Right cardiac atrium (tissue), 5 donors: Measurements from ENCODE around the gene LMF1. TPM values are rescaled to one million over a fixed set of nuclear protein-coding genes. Genes with fewer than 3 reads are reported as not detected.

Source experiments
- ATAC-seq, 2 donors: fragments of 200-7000 bp; cut with Tn5 transposase; one replicate each; pipeline versions ENCODE4 v1.8.0 to v1.9.1; 2020; ENCODE audit warnings: moderate library complexity in 2 of 2, mild to moderate bottlenecking in 1 of 2
- DNase-seq, 3 donors: peaks; one replicate each; pipeline ENCODE4 v3.0.0-alpha.2; 2020
- H3K27ac ChIP-seq: one replicate; pipeline ENCODE4 v1.5.1; 2013; ENCODE audit warnings: mild to moderate bottlenecking, low read length, control low read depth, moderate library complexity
- H3K27me3 ChIP-seq: one replicate; pipeline ENCODE4 v1.6.1; 2013; ENCODE audit not compliant: control insufficient read depth, insufficient read depth
- H3K4me1 ChIP-seq: one replicate; pipeline ENCODE4 v1.6.1; 2013; ENCODE audit warnings: low read length; ENCODE audit not compliant: control insufficient read depth, insufficient read depth
- H3K4me3 ChIP-seq: one replicate; pipeline ENCODE4 v1.5.1; 2013; ENCODE audit warnings: low read length, control low read depth
- H3K9me3 ChIP-seq: one replicate; pipeline ENCODE4 v1.6.1; 2013; ENCODE audit warnings: low read length; ENCODE audit not compliant: control insufficient read depth
- WGBS: extraction: QIAGEN DNeasy Blood & Tissue Kit; methylation state at CpG from one replicate; pipeline ENCODE4 v1.1.7; 2013; 5-methylcytosine and 5-hydroxymethylcytosine counted together
- intact Hi-C, 4 donors: fragments of 100-400 bp; cut with DNase I; formaldehyde crosslinking; loops; one replicate each; pipeline versions ENCODE4 v1.11.0 to v1.14.0; 2022 to 2023
- polyA plus RNA-seq: library from polyadenylated mRNA; stranded (reverse); fragments of 200-250 nt; gene quantifications from one replicate; pipeline ENCODE4 v1.2.3, GENCODE V29; 2013
- total RNA-seq, 4 donors: library from RNA; stranded (reverse); fragmentation: NEBNext Ultra II Directional; extraction: Animal tissue kit (Norgen Biotek cat#: 25700); gene quantifications; one replicate each; pipeline ENCODE4 v1.2.1, GENCODE V29; 2021
- donor health status: healthy with polysubstance abuse.
- donor health status: DM: no; HTN: yes; CAD: no.
- donor health status: DM: no; HTN: no; CAD: no.
- donor health status: DM: no; HTN: yes; CAD: no; lungs with severe emphysema.
- donor health status: DM: yes; HTN: yes; CAD: no.

The LMF1 gene
- total and polyA plus RNA-seq, 5 donors: 7.8 to 13.3 (median 10.8) TPM

DNA sequence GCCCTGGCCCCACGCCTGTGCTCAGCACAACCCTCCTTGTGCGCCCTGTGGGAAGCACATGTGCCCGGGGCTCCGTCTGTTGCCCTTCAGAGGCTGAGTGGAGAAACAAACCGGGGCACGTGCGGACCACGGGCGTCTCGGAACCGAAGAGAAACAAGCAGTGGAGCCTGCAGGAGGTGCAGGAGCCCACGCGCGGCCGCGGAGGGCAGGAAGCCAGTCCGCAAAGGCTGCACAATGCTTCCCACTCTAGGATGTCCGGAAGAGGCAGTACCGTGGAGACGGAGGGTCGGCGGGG is 94.8 kb downstream of the LMF1 start:
- no peaks in the 10 kb centered on the region for H3K9me3 ChIP-seq
- no peaks in the 10 kb centered on the region for H3K4me1 ChIP-seq
- intact Hi-C loops: no loop called here
- H3K27ac ChIP-seq: no peak overlapping the region
- WGBS: 92% methylated on average over 22 of the region's 22 CpGs
- peak in 2 of 3 donors; percentile 3 to 43 for DNase-seq
- no peaks in the 10 kb centered on the region for H3K27me3 ChIP-seq
- no peak overlapping the region for H3K4me3 ChIP-seq
- no peak for ATAC-seq

DNA sequence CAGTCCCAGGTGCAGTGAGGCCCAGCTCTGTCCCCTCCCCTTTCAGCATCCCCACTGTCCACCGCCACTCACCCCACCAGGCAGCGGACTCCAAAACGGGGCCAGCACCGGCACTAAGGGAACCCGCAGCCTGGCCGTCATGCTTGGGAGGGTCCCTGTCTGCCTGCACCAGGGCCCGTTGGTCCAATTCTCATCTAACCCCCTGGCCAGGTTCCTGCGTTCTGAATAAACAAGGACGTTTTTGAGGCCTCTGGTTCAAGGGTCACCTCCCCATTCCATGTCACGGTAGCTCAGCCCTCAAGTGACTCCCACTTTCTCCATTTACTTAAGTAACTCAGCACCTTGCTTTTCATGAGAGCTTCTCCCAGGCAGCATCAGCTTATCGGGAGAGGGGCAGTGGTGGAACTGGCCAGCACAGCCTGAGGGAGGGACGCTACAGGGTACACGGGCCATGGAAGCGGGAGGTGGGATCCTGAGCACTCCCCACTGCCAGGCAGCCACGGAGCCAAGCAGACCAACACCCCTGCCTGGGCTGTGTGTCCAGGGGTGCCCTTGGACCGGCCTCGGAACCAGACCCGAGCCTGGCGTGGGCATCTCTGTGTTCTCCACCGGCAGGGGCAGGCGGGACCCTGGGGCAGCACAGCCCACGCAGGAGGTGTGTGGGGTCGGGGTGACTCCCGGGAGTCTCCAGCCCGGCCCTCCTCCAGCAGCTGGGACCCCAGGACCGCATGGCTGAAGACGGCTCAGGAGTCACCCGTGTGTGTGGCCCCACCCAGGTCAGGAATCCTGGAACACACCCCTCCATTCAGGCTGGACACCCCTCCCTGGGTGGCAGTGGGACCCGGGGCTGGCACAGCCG is 95.4 kb downstream of the LMF1 start:
- H3K4me3 ChIP-seq: no peak overlapping the region
- no peaks in the 10 kb centered on the region for H3K4me1 ChIP-seq
- no peak overlapping the region for H3K27ac ChIP-seq
- no peaks in the 10 kb centered on the region for H3K27me3 ChIP-seq
- ATAC-seq: peak in 1 of 2 donors; percentile 4
- intact Hi-C loops: no loop called here
- WGBS: 92% methylated on average over 30 of the region's 30 CpGs
- peak; percentile 5 to 56 (median 53) for DNase-seq
- no peaks in the 10 kb centered on the region for H3K9me3 ChIP-seq

DNA sequence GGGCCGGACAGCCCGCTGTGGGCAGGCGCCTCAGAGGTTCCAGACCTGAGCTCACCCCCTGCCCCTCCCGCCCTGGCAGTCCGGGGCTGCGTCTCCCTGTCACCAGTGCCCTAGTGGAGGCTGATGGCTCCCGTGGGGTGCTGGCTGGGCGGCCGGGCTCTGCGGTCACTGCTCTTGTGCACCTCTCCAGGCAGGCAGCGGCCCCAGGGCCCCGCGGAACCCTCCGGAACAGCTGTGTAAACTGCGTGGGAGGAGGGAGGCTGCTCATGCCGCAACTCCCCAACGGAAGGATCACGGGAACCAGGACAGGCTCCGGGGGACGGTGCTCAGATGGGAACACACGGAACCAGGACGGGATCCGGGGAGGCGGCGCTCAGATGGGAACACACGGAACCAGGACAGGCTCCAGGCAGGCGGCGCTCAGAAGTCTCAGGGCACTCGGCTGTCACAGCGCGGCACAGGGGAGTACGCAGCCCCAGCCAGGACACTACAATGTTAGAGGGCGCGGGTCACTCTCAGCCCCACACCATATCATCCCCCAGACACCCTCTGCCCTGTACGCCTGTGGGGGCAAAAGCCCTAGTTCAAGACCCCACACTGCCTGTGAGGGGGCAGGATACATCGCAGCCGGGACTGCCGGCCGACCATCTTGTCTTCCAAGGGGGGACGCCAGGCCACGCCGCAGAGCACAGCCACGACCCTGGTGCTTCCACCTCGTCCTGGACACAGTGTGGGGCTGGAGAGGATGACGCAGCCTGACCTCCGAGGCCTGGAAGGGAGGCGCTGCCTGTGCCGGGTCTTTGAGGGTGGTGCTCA is 96.2 kb downstream of the LMF1 start:
- Histone ChIP-seq H3K27ac (no peak overlapping the region), H3K4me3 (no peak overlapping the region), H3K9me3 (no peaks in the 10 kb centered on the region), H3K27me3 (no peaks in the 10 kb centered on the region), H3K4me1 (no peaks in the 10 kb centered on the region)
- 92% methylated on average over 48 of the region's 48 CpGs for WGBS
- intact Hi-C loops: no loop called here
- peak; percentile 10 to 50 (median 47) for DNase-seq
- ATAC-seq: no peak

DNA sequence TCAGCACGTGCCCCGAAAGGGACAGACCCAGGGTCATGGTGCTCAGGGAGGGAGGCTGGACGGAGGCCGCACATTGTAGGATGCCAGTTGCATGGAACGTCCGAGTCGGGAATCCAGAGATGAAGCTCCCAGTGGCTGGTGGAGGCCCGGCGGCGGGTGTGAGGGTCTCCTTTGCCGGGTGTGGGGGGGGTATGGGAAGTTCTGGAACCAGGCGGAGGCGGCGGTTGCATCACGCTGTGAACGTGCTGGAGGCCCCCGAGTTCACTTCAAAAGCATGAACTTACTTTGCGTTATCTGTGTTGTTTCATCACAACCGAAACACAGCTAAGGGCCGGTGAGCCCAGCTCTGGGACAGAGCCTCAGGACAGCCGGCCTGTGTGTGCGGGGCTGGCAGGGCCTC is 96.9 kb downstream of the LMF1 start:
- no peaks in the 10 kb centered on the region for H3K4me1 ChIP-seq
- no peaks in the 10 kb centered on the region for H3K9me3 ChIP-seq
- no peaks in the 10 kb centered on the region for H3K27me3 ChIP-seq
- no peak for ATAC-seq
- H3K4me3 ChIP-seq: no peak overlapping the region
- intact Hi-C loops: no loop called here
- 93% methylated on average over 22 of the region's 22 CpGs for WGBS
- DNase-seq: peak; percentile 5 to 53 (median 48)
- no peak overlapping the region for H3K27ac ChIP-seq

DNA sequence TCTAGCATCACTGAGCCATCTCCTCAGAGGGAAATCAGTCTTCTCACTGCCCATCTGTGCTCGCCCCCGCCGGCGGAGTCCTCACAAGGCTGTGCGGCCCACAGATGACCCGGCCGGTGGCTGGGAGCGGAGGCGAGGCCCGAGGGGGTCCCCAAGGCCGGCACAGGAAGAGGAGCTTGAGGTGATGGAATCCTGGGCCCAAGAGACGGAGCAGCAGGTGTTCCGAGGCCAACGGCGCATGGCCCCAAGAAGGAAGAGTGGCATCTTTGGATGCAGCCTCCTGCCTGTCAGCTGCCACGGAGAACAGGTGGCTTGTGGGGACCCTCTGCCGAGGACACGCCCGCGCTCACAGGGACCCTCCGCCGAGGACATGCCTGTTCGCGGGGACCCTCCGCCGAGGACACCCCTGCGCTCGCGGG is 97.5 kb downstream of the LMF1 start:
- WGBS: 95% methylated on average over 29 of the region's 29 CpGs
- intact Hi-C loops: no loop called here
- H3K27me3 ChIP-seq: no peaks in the 10 kb centered on the region

DNA sequence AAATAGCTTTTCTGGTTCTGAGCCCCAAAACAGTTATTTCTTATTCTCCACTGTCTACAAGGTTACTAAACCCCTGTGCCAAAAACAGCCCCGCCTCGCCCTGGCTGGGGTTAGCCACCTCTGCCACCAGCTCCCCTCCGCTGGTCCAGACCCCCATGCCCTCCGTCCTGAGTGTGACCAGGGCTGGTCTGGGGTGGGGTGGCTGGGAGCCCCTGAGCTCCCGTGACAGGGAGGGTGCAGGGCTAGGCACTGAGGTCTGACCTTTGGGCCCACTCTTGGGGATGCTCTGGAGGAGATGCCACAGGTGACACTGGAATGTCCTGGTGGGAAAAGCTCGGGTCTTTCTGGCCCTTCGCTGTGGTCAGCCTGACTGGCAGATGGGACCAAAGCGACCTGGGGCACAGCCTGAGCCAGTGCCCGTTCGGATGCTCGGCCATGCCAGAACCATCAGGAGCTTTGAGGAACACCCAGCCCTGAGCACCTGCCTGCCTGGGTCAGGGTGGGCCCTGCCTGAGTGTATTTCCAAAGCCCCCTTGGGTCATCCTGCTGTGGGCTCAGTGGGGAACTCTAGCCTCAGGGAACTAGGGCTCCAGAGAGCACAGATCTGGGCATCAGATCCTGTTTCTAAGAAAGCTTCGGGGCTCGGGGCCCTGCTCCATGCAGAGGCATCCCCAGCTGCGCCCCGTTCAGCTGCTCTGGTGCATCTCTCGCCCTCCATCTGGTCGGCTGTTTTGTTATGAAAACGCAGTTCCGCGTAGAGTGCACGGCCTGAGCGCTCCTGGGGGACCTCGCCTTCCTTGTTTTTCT is 98.1 kb downstream of the LMF1 start:
- Histone ChIP-seq H3K27ac (no peak overlapping the region), H3K4me3 (no peak overlapping the region), H3K4me1 (no peaks in the 10 kb centered on the region), H3K27me3 (no peaks in the 10 kb centered on the region), H3K9me3 (no peaks in the 10 kb centered on the region)
- ATAC-seq (no peak), DNase-seq (peak; percentile 7 to 39 (median 33))
- WGBS: 92% methylated on average over 23 of the region's 23 CpGs
- intact Hi-C loops: no loop called here

More for the DNA sequence above, 97.5 kb downstream of the LMF1 start:
- Histone ChIP-seq H3K4me3 (no peak overlapping the region), H3K4me1 (no peaks in the 10 kb centered on the region), H3K27ac (no peak overlapping the region), H3K9me3 (no peaks in the 10 kb centered on the region)
- ATAC-seq (no peak), DNase-seq (peak in 1 of 3 donors; percentile 3)

DNA sequence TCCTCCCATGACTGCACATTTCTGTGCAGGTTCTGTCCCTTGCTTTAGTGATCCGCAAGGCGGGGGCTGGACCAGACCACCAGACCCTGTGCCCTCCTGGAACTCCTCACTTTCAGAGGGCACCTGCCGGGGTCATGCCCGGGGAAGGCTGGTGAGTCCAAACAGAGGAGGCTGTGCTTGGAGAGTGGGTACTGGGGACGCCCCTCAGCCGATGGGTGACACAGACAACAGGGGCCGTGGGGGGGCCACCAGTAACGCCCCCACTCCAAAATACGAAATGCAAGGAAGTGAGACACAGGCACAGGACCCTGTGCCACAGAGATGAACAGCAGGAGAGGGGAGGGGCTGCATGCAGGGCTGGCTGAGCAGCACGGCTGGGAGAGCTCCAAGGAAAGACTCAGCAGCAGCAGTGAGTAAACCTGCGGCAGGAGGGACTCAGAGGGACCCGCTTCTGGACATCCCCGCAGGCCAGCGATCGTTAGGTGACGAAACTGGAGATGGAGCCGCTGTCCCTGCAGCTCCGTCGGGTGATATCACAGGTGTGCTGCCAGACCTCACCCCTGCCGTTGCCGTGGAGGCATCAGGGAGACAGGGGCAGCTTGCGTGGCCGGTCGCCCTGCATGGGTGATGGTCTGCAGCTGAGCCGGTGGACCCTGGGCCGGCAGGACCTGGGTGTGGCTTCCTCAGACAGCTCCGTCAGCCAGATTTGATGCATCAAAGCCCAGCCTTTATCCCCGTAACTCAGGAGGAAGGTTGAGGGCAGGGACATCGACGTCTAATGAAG is 99.0 kb downstream of the LMF1 start:
- Histone ChIP-seq H3K4me1 (no peaks in the 10 kb centered on the region), H3K9me3 (no peaks in the 10 kb centered on the region), H3K4me3 (no peak overlapping the region), H3K27me3 (no peaks in the 10 kb centered on the region), H3K27ac (no peak overlapping the region)
- DNase-seq (peak; percentile 5 to 49 (median 44)), ATAC-seq (no peak)
- WGBS: 91% methylated on average over 30 of the region's 30 CpGs
- intact Hi-C loops: no loop called here

DNA sequence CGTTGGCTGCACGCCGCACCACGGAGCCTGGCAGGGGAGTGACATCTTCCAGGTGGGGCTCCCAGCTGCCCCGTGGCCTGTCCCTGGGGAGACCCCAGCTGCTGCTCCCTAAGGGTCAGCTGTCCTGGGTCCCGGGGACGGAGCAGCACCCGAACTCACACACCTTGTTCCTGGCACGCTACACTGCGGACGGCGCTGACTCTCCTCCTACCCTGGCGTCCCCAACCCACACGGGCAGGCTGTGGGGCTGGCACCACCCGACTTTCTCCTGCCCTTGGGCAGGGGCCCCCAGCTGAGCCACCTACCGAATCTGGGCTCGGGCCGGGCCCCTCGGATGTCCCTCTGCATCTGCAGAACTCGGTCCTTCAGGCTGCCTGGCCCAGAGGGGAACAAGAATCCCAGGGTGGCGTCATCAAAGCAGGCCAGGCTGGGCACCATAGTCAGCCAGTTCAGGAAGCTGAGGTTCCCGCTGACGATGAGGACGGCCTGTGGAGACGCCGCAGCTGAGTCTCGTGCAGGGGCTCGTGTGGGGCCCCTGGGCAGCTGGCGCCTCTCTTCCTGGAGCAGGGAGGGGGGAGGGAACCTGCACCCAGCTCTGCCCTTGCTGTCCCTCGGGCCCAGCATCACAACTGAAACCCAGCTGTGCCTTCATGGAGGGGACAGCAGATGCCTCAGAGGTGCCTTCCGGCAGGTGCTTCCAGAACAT is 99.8 kb downstream of the LMF1 start:
- H3K4me3 ChIP-seq: no peak overlapping the region
- H3K27me3 ChIP-seq: no peaks in the 10 kb centered on the region
- 92% methylated on average over 31 of the region's 31 CpGs for WGBS
- ATAC-seq: no peak
- H3K9me3 ChIP-seq: no peaks in the 10 kb centered on the region
- no peaks in the 10 kb centered on the region for H3K4me1 ChIP-seq
- peak in 2 of 3 donors; percentile 32 to 55 for DNase-seq
- intact Hi-C loops: no loop called here
- no peak overlapping the region for H3K27ac ChIP-seq

DNA sequence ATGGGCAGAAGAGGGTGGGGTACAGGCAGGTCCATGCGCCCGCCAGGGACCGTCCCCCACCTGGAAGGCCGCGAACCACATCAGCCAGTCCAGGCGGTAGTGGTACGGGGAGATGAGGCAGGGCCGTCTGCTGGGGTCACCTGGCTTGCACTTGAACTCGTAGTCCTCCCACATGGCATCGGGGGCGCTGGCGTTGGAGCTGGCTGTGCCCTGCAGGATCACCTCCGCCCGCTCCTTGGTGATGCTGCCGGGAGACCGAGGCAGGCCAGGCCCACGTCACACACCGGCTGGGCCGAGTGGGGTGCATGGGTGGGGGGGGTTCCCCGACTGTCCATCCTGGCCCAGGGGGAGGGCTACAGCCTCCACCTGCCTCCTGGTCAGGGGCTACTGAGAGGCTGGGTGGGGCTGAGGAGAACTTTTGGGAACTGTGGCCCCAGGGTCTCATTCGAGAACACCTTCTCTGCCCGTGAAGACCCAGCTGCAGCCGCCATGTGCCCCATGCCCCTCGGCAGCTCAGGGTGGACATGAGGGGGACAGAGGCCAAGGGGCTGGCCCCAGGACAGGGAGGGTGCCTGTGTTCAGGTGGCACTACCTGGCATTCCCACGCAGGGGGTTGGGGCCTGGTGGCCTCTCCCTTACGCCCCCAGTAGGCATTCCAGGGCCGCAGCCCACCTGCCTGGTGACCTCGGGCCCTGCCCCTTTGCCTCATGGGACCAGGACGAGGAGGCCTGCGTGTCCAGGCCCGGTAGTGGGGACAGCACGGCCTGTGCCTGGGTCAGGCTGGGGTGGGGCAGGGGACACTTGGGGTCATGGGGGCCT is 100.8 kb downstream of the LMF1 start:
- 96% methylated on average over 32 of the region's 32 CpGs for WGBS
- Histone ChIP-seq H3K27me3 (no peaks in the 10 kb centered on the region), H3K4me3 (no peak overlapping the region), H3K4me1 (no peaks in the 10 kb centered on the region), H3K27ac (no peak overlapping the region), H3K9me3 (no peaks in the 10 kb centered on the region)
- intact Hi-C loops: no loop called here
- DNase-seq: peak in 2 of 3 donors; percentile 46 to 55
- ATAC-seq: no peak
